Measurements from ENCODE around the gene SCAF8.

Gene SCAF8

GRCh38 chr6:154841109-154841508, 107.9 kb downstream of the SCAF8 start:
- H3K36me3 ChIP-seq (ENCODE audit: low read length) = peaks cover under 1% of the 10 kb centered on the region; the same call in 1 of the 2 replicates
- no peak overlapping the region for H3K9ac ChIP-seq (ENCODE audit: low read length)
- H4K20me1 ChIP-seq (ENCODE audit: low read depth, low read length) = peaks cover 9% of the 10 kb centered on the region; the same call in 1 of the 2 replicates
- no peak overlapping the region for H3K4me2 ChIP-seq (ENCODE audit: low read depth, low read length, poor library complexity, severe bottlenecking)
- no peak overlapping the region for H3K4me3 ChIP-seq (ENCODE audit: insufficient read depth, low read length, poor library complexity, severe bottlenecking)
- no peaks in the 10 kb centered on the region for H3K9me2 ChIP-seq (replicated peaks; ENCODE audit: insufficient read depth, low read length)
- H3F3A ChIP-seq (ENCODE audit: insufficient read depth) = peaks cover 5% of the 10 kb centered on the region; the same call in 1 of the 2 replicates
- no peaks in the 10 kb centered on the region for H3K9me3 ChIP-seq (ENCODE audit: insufficient read depth, low read length)
- H2AFZ ChIP-seq (ENCODE audit: low read depth, low read length, severe bottlenecking) = no peak overlapping the region
- H3K27me3 ChIP-seq (ENCODE audit: low read length) = no peaks in the 10 kb centered on the region
- H3K79me2 ChIP-seq (ENCODE audit: insufficient read depth, low read length) = peaks cover 82% of the 10 kb centered on the region
- H3K27ac ChIP-seq (ENCODE audit: low read depth, low read length) = no peak overlapping the region
- no peak for TF ChIP-seq EZH2phosphoT487 (conservative IDR thresholded peaks at IDR 0.05; ENCODE audit: low read length)
- TF ChIP-seq, protein P1, sequence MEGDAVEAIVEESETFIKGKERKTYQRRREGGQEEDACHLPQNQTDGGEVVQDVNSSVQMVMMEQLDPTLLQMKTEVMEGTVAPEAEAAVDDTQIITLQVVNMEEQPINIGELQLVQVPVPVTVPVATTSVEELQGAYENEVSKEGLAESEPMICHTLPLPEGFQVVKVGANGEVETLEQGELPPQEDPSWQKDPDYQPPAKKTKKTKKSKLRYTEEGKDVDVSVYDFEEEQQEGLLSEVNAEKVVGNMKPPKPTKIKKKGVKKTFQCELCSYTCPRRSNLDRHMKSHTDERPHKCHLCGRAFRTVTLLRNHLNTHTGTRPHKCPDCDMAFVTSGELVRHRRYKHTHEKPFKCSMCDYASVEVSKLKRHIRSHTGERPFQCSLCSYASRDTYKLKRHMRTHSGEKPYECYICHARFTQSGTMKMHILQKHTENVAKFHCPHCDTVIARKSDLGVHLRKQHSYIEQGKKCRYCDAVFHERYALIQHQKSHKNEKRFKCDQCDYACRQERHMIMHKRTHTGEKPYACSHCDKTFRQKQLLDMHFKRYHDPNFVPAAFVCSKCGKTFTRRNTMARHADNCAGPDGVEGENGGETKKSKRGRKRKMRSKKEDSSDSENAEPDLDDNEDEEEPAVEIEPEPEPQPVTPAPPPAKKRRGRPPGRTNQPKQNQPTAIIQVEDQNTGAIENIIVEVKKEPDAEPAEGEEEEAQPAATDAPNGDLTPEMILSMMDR (IDR thresholded peaks at IDR 0.05; ENCODE audit: insufficient read depth, low read length, poor library complexity, severe bottlenecking) = no peak

GRCh38 chr6:154842833-154843232, 109.6 kb downstream of the SCAF8 start:
- Histone ChIP-seq H3K4me2 (ENCODE audit: low read depth, low read length, poor library complexity, severe bottlenecking) (no peak overlapping the region), H3K27me3 (ENCODE audit: low read length) (no peaks in the 10 kb centered on the region), H2AFZ (ENCODE audit: low read depth, low read length, severe bottlenecking) (no peak overlapping the region), H3K4me3 (ENCODE audit: insufficient read depth, low read length, poor library complexity, severe bottlenecking) (no peak overlapping the region), H3F3A (ENCODE audit: insufficient read depth) (peaks cover 1% of the 10 kb centered on the region; the same call in 1 of the 2 replicates), H3K9ac (ENCODE audit: low read length) (no peak overlapping the region), H3K9me2 (replicated peaks; ENCODE audit: insufficient read depth, low read length) (no peaks in the 10 kb centered on the region), H3K79me2 (ENCODE audit: insufficient read depth, low read length) (peaks cover 87% of the 10 kb centered on the region), H3K9me3 (ENCODE audit: insufficient read depth, low read length) (no peaks in the 10 kb centered on the region), H3K36me3 (ENCODE audit: low read length) (no peaks in the 10 kb centered on the region), H4K20me1 (ENCODE audit: low read depth, low read length) (peaks cover 18% of the 10 kb centered on the region), H3K27ac (ENCODE audit: low read depth, low read length) (no peak overlapping the region)
- TF ChIP-seq EZH2phosphoT487 (conservative IDR thresholded peaks at IDR 0.05; ENCODE audit: low read length) = no peak
- TF ChIP-seq, protein P1 (IDR thresholded peaks at IDR 0.05; ENCODE audit: insufficient read depth, low read length, poor library complexity, severe bottlenecking) = no peak

- H3K36me3 ChIP-seq (ENCODE audit: low read length) = no peaks in the 10 kb centered on the region
- H3K4me2 ChIP-seq (ENCODE audit: low read depth, low read length, poor library complexity, severe bottlenecking) = no peak overlapping the region
- H2AFZ ChIP-seq (ENCODE audit: low read depth, low read length, severe bottlenecking) = no peak overlapping the region
- H3F3A ChIP-seq (ENCODE audit: insufficient read depth) = no peaks in the 10 kb centered on the region; the same call in 1 of the 2 replicates
- no peak overlapping the region for H3K4me3 ChIP-seq (ENCODE audit: insufficient read depth, low read length, poor library complexity, severe bottlenecking)
- H3K9me3 ChIP-seq (ENCODE audit: insufficient read depth, low read length) = no peaks in the 10 kb centered on the region
- TF ChIP-seq, protein P1 (IDR thresholded peaks at IDR 0.05; ENCODE audit: insufficient read depth, low read length, poor library complexity, severe bottlenecking) = no peak
- no peak for TF ChIP-seq EZH2phosphoT487 (conservative IDR thresholded peaks at IDR 0.05; ENCODE audit: low read length)
- H3K27me3 ChIP-seq (ENCODE audit: low read length) = no peaks in the 10 kb centered on the region
- no peaks in the 10 kb centered on the region for H3K9me2 ChIP-seq (replicated peaks; ENCODE audit: insufficient read depth, low read length)
- H4K20me1 ChIP-seq (ENCODE audit: low read depth, low read length) = peaks cover 17% of the 10 kb centered on the region
- no peak overlapping the region for H3K27ac ChIP-seq (ENCODE audit: low read depth, low read length)
- H3K9ac ChIP-seq (ENCODE audit: low read length) = no peak overlapping the region
- H3K79me2 ChIP-seq (ENCODE audit: insufficient read depth, low read length) = peaks cover 74% of the 10 kb centered on the region
Observed at GRCh38 chr6:154847318-154847717, 114.1 kb downstream of the SCAF8 start.

Measured in SU-DHL-6 (cell line).